Measurements from ENCODE around the gene RHBDL3. TPM values are rescaled to one million over a fixed set of nuclear protein-coding genes. Genes with fewer than 3 reads are reported as not detected.

Gene RHBDL3
- total and polyA plus RNA-seq, 2 of the 8 experiments (the other 6 are each of a cell fraction or from before 2014, with no cell fraction given): 9.6 to 12.2 TPM

DNA sequence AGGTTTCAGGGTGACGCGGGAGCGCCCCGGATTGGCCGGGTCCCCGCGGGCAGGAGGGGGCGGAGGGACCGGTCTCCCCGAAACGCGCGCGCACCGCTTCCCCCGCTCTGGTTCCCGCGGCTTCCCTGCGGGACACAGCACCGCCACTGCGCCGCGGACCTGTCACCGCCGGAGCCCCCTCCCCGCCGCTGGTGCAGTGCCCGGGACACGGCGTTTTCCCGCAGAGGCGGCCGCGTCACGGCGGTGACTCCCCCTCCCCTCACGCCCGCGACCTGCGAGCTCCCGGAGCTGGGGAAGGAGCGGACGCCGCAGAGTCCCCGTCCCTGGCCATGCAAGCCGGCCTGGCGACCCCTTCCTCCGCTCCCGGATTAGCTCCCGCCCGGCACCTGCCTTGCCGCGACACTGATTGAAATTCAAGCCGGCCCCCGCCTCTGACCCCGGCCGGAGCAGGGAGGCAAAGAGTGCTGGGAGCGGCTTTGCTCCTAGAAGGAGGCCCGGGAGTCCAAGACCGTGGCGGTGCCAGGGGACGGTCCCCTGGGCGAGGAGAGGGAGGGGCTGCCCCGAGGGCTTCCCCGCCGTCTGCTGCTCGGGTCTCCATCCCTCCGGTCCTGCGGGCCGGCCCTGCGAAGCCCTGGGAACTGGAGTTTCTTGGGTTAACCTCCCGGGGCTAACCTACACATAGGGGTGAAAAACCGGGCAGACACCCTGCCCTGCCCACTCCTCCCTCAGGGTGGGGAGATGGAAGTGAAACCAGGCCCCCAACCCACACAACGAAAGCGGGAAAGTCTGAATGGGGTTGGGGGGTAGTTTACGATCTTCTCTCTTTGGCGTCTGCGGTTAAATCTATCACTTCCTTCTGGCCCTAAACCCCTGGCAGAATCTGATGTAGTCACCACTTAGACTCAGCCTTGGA is 1.0 kb downstream of the RHBDL3 start (continued):
- TF ChIP-seq EP300 (IDR thresholded peaks at IDR 0.05; ENCODE audit: borderline replicate concordance in 1 of 2, low read depth in 2 of 2, low read length in 2 of 2) (no peak), PHF8 (conservative IDR thresholded peaks at IDR 0.05; ENCODE audit: low read depth, low read length) (no peak), JUND (IDR thresholded peaks at IDR 0.05; ENCODE audit: low read length) (no peak), SP1 (IDR thresholded peaks at IDR 0.05; ENCODE audit: low read depth, low read length) (no peak), SAP30 (IDR thresholded peaks at IDR 0.05; ENCODE audit: insufficient read depth, insufficient replicate concordance, low read length) (no peak), SP2 (IDR thresholded peaks at IDR 0.05; ENCODE audit: low read length) (no peak), TEAD4 (IDR thresholded peaks at IDR 0.05; ENCODE audit: low read depth, low read length) (no peak), POLR2AphosphoS5 (IDR thresholded peaks at IDR 0.05; ENCODE audit: low read depth, low read length) (no peak), CHD1 (IDR thresholded peaks at IDR 0.05; ENCODE audit: low read depth, low read length) (no peak), POU5F1 (IDR thresholded peaks at IDR 0.05; ENCODE audit: low read depth, low read length) (no peak), CBX8 (IDR thresholded peaks at IDR 0.05; ENCODE audit: borderline replicate concordance, low read depth, low read length) (no peak), RNF2 (IDR thresholded peaks at IDR 0.05; ENCODE audit: borderline replicate concordance, low read depth, low read length, missing control alignments, poor library complexity, severe bottlenecking) (no peak), SIN3A (conservative IDR thresholded peaks at IDR 0.05 in 1 of 2, IDR thresholded peaks at IDR 0.05 in 1 of 2; ENCODE audit: low read depth in 1 of 2, low read length in 2 of 2) (0 out of 4 replicates have a peak, but pooled peaks of 1 of the 2 experiments have one; percentile 33), FOSL1 (IDR thresholded peaks at IDR 0.05; ENCODE audit: insufficient read depth, low read depth, low read length) (no peak), RAD21 (IDR thresholded peaks at IDR 0.05 in 1 of 2, conservative IDR thresholded peaks at IDR 0.05 in 1 of 2; ENCODE audit: low read depth in 2 of 2, low read length in 2 of 2) (no peak; a peak in 1 of 4 replicates), GTF2F1 (IDR thresholded peaks at IDR 0.05; ENCODE audit: borderline replicate concordance, low read depth, low read length) (no peak), GABPA (IDR thresholded peaks at IDR 0.05; ENCODE audit: borderline replicate concordance, insufficient read depth, low read length) (peak; percentile 43; the same call in 1 of the 2 replicates), CEBPB (IDR thresholded peaks at IDR 0.05; ENCODE audit: low read depth, low read length) (no peak), BCL11A (IDR thresholded peaks at IDR 0.05; ENCODE audit: low read depth in 2 of 2, low read length in 2 of 2) (no peak)
- TF ChIP-seq, protein P1, sequence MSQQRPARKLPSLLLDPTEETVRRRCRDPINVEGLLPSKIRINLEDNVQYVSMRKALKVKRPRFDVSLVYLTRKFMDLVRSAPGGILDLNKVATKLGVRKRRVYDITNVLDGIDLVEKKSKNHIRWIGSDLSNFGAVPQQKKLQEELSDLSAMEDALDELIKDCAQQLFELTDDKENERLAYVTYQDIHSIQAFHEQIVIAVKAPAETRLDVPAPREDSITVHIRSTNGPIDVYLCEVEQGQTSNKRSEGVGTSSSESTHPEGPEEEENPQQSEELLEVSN (IDR thresholded peaks at IDR 0.05): no peak
- TF ChIP-seq, protein P2, sequence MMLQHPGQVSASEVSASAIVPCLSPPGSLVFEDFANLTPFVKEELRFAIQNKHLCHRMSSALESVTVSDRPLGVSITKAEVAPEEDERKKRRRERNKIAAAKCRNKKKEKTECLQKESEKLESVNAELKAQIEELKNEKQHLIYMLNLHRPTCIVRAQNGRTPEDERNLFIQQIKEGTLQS (IDR thresholded peaks at IDR 0.05; ENCODE audit: insufficient read depth, low read depth, low read length): no peak
